PFSK-1 (cell line): ENCODE measurements around the gene MYO10.

Experiments
- FOXP2 ChIP-seq: optimal IDR thresholded peaks from 2 replicates; pipeline ENCODE3; 2011; ENCODE audit warnings: borderline replicate concordance, control low read depth, inconsistent platforms; ENCODE audit not compliant: insufficient read depth; ENCODE audit errors: extremely low read length, extremely low read depth
- POLR2AphosphoS5 ChIP-seq: IDR thresholded peaks from 2 replicates; pipeline ENCODE4 v1.6.1; 2012; ENCODE audit warnings: low read depth, mild to moderate bottlenecking, control low read depth, low read length, moderate library complexity
- SIN3A ChIP-seq: IDR thresholded peaks from 2 replicates; pipeline ENCODE4 v1.6.1; 2012; ENCODE audit warnings: mild to moderate bottlenecking, low read length, moderate library complexity, borderline replicate concordance; ENCODE audit not compliant: insufficient read depth
- TF ChIP-seq, protein P1 (sequence below), 2 experiments: IDR thresholded peaks; 2 replicates each; pipeline versions ENCODE4 v1.6.1 to v1.8.0; 2011 to 2012; ENCODE audit warnings: low read depth in 2 of 2, low read length in 2 of 2, control low read depth in 1 of 2, inconsistent platforms in 1 of 2, mild to moderate bottlenecking in 1 of 2, moderate library complexity in 1 of 2; ENCODE audit not compliant: insufficient read depth in 1 of 2

DNA sequence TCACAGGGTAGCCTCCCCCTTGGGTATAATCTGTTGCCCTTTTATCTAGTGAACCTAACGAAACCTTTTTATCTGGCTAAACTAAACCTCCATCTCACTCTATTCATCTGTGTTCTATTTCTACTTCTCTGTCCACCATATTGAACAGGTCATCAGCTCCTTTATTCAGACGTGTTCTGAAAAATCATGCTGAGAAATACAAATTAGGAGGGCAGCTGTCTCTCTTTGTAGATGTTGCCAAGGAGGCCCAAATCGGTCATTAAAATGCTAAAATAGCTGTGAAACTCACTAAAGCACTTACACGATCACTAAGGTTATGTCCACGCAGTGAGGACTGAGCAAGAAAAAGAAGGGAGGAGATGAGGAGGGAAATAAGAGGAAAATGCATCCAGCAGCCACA lies 203.7 kb downstream of the MYO10 start:
- TF ChIP-seq, protein P1, sequence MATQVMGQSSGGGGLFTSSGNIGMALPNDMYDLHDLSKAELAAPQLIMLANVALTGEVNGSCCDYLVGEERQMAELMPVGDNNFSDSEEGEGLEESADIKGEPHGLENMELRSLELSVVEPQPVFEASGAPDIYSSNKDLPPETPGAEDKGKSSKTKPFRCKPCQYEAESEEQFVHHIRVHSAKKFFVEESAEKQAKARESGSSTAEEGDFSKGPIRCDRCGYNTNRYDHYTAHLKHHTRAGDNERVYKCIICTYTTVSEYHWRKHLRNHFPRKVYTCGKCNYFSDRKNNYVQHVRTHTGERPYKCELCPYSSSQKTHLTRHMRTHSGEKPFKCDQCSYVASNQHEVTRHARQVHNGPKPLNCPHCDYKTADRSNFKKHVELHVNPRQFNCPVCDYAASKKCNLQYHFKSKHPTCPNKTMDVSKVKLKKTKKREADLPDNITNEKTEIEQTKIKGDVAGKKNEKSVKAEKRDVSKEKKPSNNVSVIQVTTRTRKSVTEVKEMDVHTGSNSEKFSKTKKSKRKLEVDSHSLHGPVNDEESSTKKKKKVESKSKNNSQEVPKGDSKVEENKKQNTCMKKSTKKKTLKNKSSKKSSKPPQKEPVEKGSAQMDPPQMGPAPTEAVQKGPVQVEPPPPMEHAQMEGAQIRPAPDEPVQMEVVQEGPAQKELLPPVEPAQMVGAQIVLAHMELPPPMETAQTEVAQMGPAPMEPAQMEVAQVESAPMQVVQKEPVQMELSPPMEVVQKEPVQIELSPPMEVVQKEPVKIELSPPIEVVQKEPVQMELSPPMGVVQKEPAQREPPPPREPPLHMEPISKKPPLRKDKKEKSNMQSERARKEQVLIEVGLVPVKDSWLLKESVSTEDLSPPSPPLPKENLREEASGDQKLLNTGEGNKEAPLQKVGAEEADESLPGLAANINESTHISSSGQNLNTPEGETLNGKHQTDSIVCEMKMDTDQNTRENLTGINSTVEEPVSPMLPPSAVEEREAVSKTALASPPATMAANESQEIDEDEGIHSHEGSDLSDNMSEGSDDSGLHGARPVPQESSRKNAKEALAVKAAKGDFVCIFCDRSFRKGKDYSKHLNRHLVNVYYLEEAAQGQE (IDR thresholded peaks at IDR 0.05; ENCODE audit: insufficient read depth in 1 of 2, low read depth in 2 of 2, low read length in 2 of 2) = no peak
- TF ChIP-seq FOXP2 = no peak
- TF ChIP-seq SIN3A = no peak
- no peak for TF ChIP-seq POLR2AphosphoS5
